H9 (cell line): ENCODE measurements around the gene TP73. TPM values are rescaled to one million over a fixed set of nuclear protein-coding genes. Genes with fewer than 3 reads are reported as not detected.

Experiments used
- DNase-seq: peaks from one replicate; pipeline ENCODE4 v3.0.0-alpha.2; 2017
- H2AFZ ChIP-seq: one replicate; pipeline ENCODE4 v1.6.1; 2013; ENCODE audit warnings: mild to moderate bottlenecking, low read length, control low read depth, moderate library complexity
- H2AK5ac ChIP-seq: 2 replicates; pipeline ENCODE4 v1.6.1; 2013; ENCODE audit warnings: low read length, control low read depth, mixed read lengths; ENCODE audit not compliant: insufficient read length
- H2BK120ac ChIP-seq: one replicate; pipeline ENCODE4 v1.6.1; 2013; ENCODE audit warnings: low read depth, mild to moderate bottlenecking, low read length, control low read depth, inconsistent platforms; ENCODE audit not compliant: poor library complexity, severe bottlenecking
- H2BK12ac ChIP-seq: 2 replicates; pipeline ENCODE4 v1.6.1; 2013; ENCODE audit warnings: low read length, control low read depth, mixed read lengths, low read depth; ENCODE audit not compliant: insufficient read length
- H2BK15ac ChIP-seq: 2 replicates; pipeline ENCODE4 v1.6.1; 2013; ENCODE audit warnings: low read depth, low read length, control low read depth
- H2BK20ac ChIP-seq: one replicate; pipeline ENCODE4 v1.6.1; 2013; ENCODE audit warnings: low read depth, mild to moderate bottlenecking, low read length, control low read depth, inconsistent platforms; ENCODE audit not compliant: poor library complexity, severe bottlenecking
- H2BK5ac ChIP-seq: 2 replicates; pipeline ENCODE4 v1.6.1; 2013; ENCODE audit warnings: low read length, control low read depth, mixed read lengths; ENCODE audit not compliant: insufficient read length
- H3K14ac ChIP-seq: 2 replicates; pipeline ENCODE4 v1.6.1; 2013; ENCODE audit warnings: low read length, control low read depth; ENCODE audit not compliant: insufficient read depth
- H3K18ac ChIP-seq: 2 replicates; pipeline ENCODE4 v1.6.1; 2013; ENCODE audit warnings: low read depth, mild to moderate bottlenecking, mixed read lengths, low read length, control low read depth; ENCODE audit not compliant: insufficient read length
- H3K23ac ChIP-seq: 2 replicates; pipeline ENCODE4 v1.6.1; 2013; ENCODE audit warnings: low read length, control low read depth, mixed read lengths, low read depth; ENCODE audit not compliant: insufficient read length
- H3K23me2 ChIP-seq: 2 replicates; pipeline ENCODE4 v1.6.1; 2013; ENCODE audit warnings: low read depth, mild to moderate bottlenecking, mixed read lengths, low read length, control low read depth; ENCODE audit not compliant: insufficient read length, poor library complexity, severe bottlenecking
- H3K27ac ChIP-seq: 2 replicates; pipeline ENCODE4 v1.5.1; 2013; ENCODE audit warnings: low read length, control low read depth, mixed read lengths, low read depth; ENCODE audit not compliant: insufficient read length
- H3K27me3 ChIP-seq: 2 replicates; pipeline ENCODE4 v1.6.1; 2013; ENCODE audit warnings: low read length, control low read depth, inconsistent platforms; ENCODE audit not compliant: insufficient read depth
- H3K4ac ChIP-seq: 2 replicates; pipeline ENCODE4 v1.6.1; 2013; ENCODE audit warnings: low read depth, mild to moderate bottlenecking, control low read depth, inconsistent platforms, low read length, moderate library complexity
- H3K4me1 ChIP-seq: 2 replicates; pipeline ENCODE4 v1.6.1; 2013; ENCODE audit warnings: low read length, control low read depth, inconsistent platforms; ENCODE audit not compliant: insufficient read depth
- H3K4me2 ChIP-seq: 2 replicates; pipeline ENCODE4 v1.6.1; 2013; ENCODE audit warnings: low read length, control low read depth, mixed read lengths; ENCODE audit not compliant: insufficient read length, insufficient read depth
- H3K56ac ChIP-seq: 2 replicates; pipeline ENCODE4 v1.6.1; 2013; ENCODE audit warnings: low read depth, mild to moderate bottlenecking, mixed read lengths, low read length, control low read depth; ENCODE audit not compliant: insufficient read length
- H3K79me1 ChIP-seq: 2 replicates; pipeline ENCODE4 v1.6.1; 2013; ENCODE audit warnings: low read depth, mild to moderate bottlenecking, moderate library complexity, low read length, control low read depth, inconsistent platforms; ENCODE audit not compliant: insufficient read depth, poor library complexity, severe bottlenecking
- H3K79me2 ChIP-seq: 2 replicates; pipeline ENCODE4 v1.6.1; 2013; ENCODE audit warnings: low read length, control low read depth, inconsistent platforms; ENCODE audit not compliant: insufficient read depth
- H3K9ac ChIP-seq: 2 replicates; pipeline ENCODE4 v1.6.1; 2013; ENCODE audit warnings: low read length, control low read depth, mixed read lengths; ENCODE audit not compliant: insufficient read length; ENCODE audit errors: extremely low read depth
- H3K9me3 ChIP-seq: one replicate; pipeline ENCODE4 v1.6.1; 2013; ENCODE audit warnings: low read depth, low read length, inconsistent platforms; ENCODE audit not compliant: control insufficient read depth
- H3T11ph ChIP-seq: one replicate; pipeline ENCODE4 v1.6.1; 2013; ENCODE audit warnings: mild to moderate bottlenecking, low read length, control low read depth, inconsistent platforms
- H4K20me1 ChIP-seq: one replicate; pipeline ENCODE4 v1.6.1; 2013; ENCODE audit not compliant: control insufficient read depth, insufficient read length, insufficient read depth
- H4K5ac ChIP-seq: 2 replicates; pipeline ENCODE4 v1.6.1; 2013; ENCODE audit warnings: low read depth, mild to moderate bottlenecking, mixed read lengths, low read length, control low read depth; ENCODE audit not compliant: insufficient read length
- H4K8ac ChIP-seq: replicated peaks from 2 replicates; pipeline ENCODE4 v1.6.1; 2013; ENCODE audit warnings: low read length, control low read depth, mixed read lengths, low read depth; ENCODE audit not compliant: insufficient read length
- H4K91ac ChIP-seq: 2 replicates; pipeline ENCODE4 v1.6.1; 2013; ENCODE audit warnings: low read depth, mild to moderate bottlenecking, moderate library complexity, mixed read lengths, low read length, control low read depth; ENCODE audit not compliant: insufficient read length
- H3K27ac Mint-ChIP-seq, 3 experiments: 2 replicates in 2 of 3; 3 replicates in 1 of 3; pipeline ENCODE4 v1.8.0; 2020 to 2021; ENCODE audit warnings: mixed read lengths in 3 of 3, mild to moderate bottlenecking in 1 of 3, moderate library complexity in 1 of 3
- H3K27me3 Mint-ChIP-seq: 2 replicates; pipeline ENCODE4 v1.8.0; 2021; ENCODE audit warnings: low read depth, mild to moderate bottlenecking, moderate library complexity, mixed read lengths
- H3K36me3 Mint-ChIP-seq, 3 experiments: 2 replicates in 2 of 3; 3 replicates in 1 of 3; pipeline ENCODE4 v1.8.0; 2020 to 2021; ENCODE audit warnings: low read depth in 3 of 3, mixed read lengths in 3 of 3; ENCODE audit not compliant: insufficient read depth in 1 of 3
- H3K4me1 Mint-ChIP-seq, 2 experiments: 2 replicates each; pipeline ENCODE4 v1.8.0; 2020; ENCODE audit warnings: mixed read lengths in 2 of 2
- H3K4me3 Mint-ChIP-seq, 2 experiments: 2 replicates in 1 of 2; 3 replicates in 1 of 2; pipeline ENCODE4 v1.8.0; 2020 to 2021; ENCODE audit warnings: mild to moderate bottlenecking in 2 of 2, mixed read lengths in 2 of 2, moderate library complexity in 1 of 2
- H3K9me3 Mint-ChIP-seq, 2 experiments: 2 replicates in 1 of 2; 3 replicates in 1 of 2; pipeline ENCODE4 v1.8.0; 2020; ENCODE audit warnings: mild to moderate bottlenecking in 2 of 2, mixed read lengths in 2 of 2, moderate library complexity in 1 of 2
- WGBS: extraction: QIAGEN DNeasy Blood & Tissue Kit; methylation state at CpG from one replicate; pipeline ENCODE4 v1.1.7; 2013; ENCODE audit warnings: missing lambda C conversion rate, low lambda C conversion rate, mixed read lengths; ENCODE audit not compliant: insufficient read length; ENCODE audit errors: extremely low coverage; 5-methylcytosine and 5-hydroxymethylcytosine counted together
- total RNA-seq: library from RNA; stranded (reverse); gene quantifications from 2 replicates; pipeline ENCODE4 v1.2.1, GENCODE V29; 2021
- TF ChIP-seq, protein P1 (sequence below): fragments of 200-600 bp; sonication (generic); conservative IDR thresholded peaks from 3 replicates; pipeline ENCODE4 v1.8.0; 2021; ENCODE audit warnings: antibody characterized with exemption, mild to moderate bottlenecking

The TP73 gene
- total RNA-seq, 1 experiment from 2014 or later: 4.7 TPM

- Histone ChIP-seq H3K23ac (no peak overlapping the region), H3T11ph (no peak overlapping the region), H3K56ac (no peak overlapping the region), H3K18ac (no peak overlapping the region), H3K27me3 (peaks cover 4% of the 10 kb centered on the region; the same call in 1 of the 2 replicates), H2AK5ac (no peak overlapping the region), H3K14ac (no peak overlapping the region), H3K79me1 (no peaks in the 10 kb centered on the region), H3K79me2 (no peaks in the 10 kb centered on the region), H4K8ac (no peak overlapping the region), H4K20me1 (no peaks in the 10 kb centered on the region), H3K27ac (no peak overlapping the region), H2BK20ac (no peak overlapping the region), H3K23me2 (no peaks in the 10 kb centered on the region), H3K4ac (no peak overlapping the region), H2BK5ac (no peak overlapping the region), H3K4me1 (no peaks in the 10 kb centered on the region), H4K5ac (no peak overlapping the region), H3K9me3 (no peaks in the 10 kb centered on the region), H2BK15ac (no peak overlapping the region), H2AFZ (no peak overlapping the region), H3K4me2 (no peak overlapping the region), H2BK120ac (no peak overlapping the region), H2BK12ac (no peak overlapping the region), H3K9ac (no peak overlapping the region), H4K91ac (no peak overlapping the region)
- Mint-ChIP-seq H3K36me3 (peaks cover 0 to 17% (median 6%) of the 10 kb centered on the region in 3 experiments; a peak in 4 of 7 replicates), H3K27me3 (peaks cover 28% of the 10 kb centered on the region), H3K4me1 (peaks cover 10 to 28% of the 10 kb centered on the region in 2 experiments), H3K4me3 (no peak overlapping the region), H3K9me3 (peaks cover 0 to 4% of the 10 kb centered on the region in 2 experiments; a peak in 2 of 5 replicates), H3K27ac (no peak overlapping the region; a peak in 1 of 7 replicates)
- no CpG with 5 or more reads among the region's 19 CpGs for WGBS
- TF ChIP-seq, protein P1, sequence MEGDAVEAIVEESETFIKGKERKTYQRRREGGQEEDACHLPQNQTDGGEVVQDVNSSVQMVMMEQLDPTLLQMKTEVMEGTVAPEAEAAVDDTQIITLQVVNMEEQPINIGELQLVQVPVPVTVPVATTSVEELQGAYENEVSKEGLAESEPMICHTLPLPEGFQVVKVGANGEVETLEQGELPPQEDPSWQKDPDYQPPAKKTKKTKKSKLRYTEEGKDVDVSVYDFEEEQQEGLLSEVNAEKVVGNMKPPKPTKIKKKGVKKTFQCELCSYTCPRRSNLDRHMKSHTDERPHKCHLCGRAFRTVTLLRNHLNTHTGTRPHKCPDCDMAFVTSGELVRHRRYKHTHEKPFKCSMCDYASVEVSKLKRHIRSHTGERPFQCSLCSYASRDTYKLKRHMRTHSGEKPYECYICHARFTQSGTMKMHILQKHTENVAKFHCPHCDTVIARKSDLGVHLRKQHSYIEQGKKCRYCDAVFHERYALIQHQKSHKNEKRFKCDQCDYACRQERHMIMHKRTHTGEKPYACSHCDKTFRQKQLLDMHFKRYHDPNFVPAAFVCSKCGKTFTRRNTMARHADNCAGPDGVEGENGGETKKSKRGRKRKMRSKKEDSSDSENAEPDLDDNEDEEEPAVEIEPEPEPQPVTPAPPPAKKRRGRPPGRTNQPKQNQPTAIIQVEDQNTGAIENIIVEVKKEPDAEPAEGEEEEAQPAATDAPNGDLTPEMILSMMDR: no peak
- DNase-seq: no peak
These were observed 29.0 kb downstream of the TP73 start for GRCh38 chr1:3681231-3681897.
